ENCODE measurements around the gene NRP1.
A peak's percentile ranks its signal among the peaks of the same experiment; 100 is the strongest.

NRP1 gene

GRCh38 chr10:33201056-33201780 lies 133.2 kb downstream of the NRP1 start:
- DNase-seq, result no peak

DNA sequence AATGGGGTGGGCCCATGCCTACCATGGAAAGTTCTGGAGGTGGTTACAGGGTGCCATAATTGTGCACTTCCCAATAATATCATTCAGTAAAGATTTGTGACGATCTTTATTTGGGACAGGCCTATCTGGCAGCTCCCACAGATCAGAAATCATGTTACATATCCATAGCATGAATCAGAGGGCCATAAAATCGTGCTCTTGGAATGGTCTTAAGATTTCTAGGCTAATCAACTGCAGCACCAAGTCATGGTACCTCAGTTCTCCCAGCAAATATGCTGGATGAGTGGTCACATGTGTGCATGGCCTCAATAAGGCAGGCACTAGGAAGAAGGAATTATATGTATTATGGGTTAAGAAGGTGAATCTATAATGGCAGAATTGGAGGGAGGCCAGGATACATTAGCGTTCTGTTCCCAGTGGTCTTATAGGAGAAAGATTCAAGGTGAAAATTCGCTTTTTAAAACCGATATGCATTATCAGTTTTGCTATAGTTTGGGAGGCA lies 134.7 kb downstream of the NRP1 start:
- no peak for DNase-seq

- no peak for DNase-seq
Measured at GRCh38 chr10:33198610-33199009, 135.9 kb downstream of the NRP1 start.

- no peak for DNase-seq
Measured at GRCh38 chr10:33196710-33197491, 137.6 kb downstream of the NRP1 start.

- no peak for DNase-seq
Measured at GRCh38 chr10:33196377-33196706, 138.1 kb downstream of the NRP1 start.

GRCh38 chr10:33195608-33196376 lies 138.7 kb downstream of the NRP1 start:
- no peak for DNase-seq

- no peak for DNase-seq
Measured at GRCh38 chr10:33193701-33194521, 140.6 kb downstream of the NRP1 start.

- DNase-seq, result peak in 1 of 2 experiments; percentile 65
Measured at GRCh38 chr10:33193057-33193700, 141.3 kb downstream of the NRP1 start.

DNA sequence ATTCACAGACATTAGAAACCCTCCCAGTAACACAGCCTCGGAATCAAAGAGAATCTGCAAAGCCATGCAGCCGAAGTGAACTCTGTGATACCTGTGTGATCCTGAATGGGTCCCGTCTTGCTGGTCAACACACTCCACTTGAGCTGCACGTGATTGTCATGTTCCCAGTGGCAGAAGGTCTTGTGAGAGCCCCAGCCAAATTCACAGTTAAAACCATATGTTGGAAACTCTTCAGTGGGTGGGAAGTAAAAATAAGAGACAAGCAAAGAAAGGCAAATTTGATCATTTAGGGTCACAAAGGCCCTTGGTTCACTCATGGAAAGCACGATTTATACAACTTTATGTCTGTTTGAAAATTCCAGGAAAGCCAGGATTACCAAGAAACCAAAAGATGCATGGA lies 142.3 kb downstream of the NRP1 start:
- no peak for DNase-seq

- no peak for DNase-seq
Measured at GRCh38 chr10:33190406-33190805, 144.1 kb downstream of the NRP1 start.

- no peak for DNase-seq
Measured at GRCh38 chr10:33189808-33190207, 144.7 kb downstream of the NRP1 start.

GRCh38 chr10:33189363-33189762 lies 145.1 kb downstream of the NRP1 start:
- DNase-seq, result no peak

DNA sequence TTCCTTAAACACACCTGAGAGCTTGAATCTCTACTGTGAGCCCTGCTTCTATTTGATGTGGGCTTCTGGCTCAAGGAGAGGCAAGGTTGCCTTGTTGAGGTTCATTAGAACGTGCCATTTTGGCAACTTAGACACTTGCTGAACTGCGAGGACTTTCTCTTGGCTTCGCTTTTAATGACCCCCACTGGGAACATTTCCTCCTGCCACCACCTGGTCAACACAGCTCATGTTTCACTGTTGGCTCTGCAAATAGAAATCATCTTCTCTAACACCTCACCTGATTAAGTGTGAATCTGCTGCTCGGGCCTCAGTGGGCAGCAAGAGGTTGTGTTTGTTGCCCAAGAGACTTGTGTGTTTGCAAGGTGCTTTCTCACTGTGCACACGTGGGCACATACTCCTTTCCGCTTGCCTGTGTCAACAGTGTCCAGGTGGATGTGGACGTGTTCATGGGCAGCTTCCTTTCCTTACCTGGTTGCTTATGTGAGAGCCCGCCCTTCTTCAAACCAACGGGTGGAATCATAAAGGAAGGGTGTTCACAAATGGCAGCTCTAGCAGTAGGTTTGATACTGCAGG lies 147.0 kb downstream of the NRP1 start:
- DNase-seq, result no peak

- no peak for DNase-seq
Measured at GRCh38 chr10:33186150-33186549, 148.3 kb downstream of the NRP1 start.

- no peak for DNase-seq
Measured at GRCh38 chr10:33183655-33184054, 150.8 kb downstream of the NRP1 start.

DNA sequence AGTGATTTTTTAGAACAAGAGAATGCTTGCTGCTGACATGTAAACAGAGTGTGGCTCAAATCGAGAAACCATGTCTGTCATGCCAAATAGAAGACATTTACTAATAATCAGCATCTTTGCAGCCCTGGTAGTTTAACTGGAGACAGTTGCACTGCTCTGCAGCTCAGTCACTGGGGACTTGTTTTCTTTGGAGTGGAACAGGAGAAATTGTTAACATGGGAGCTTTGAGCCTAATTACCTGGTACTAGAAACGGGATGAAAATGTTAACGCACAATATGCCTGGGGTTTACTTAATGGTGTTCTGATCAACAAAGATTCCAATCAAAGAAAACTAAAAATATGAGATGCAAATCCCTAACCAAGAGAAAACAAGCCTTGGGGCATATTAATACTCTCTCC lies 153.5 kb downstream of the NRP1 start:
- DNase-seq, result no peak

GRCh38 chr10:33180390-33180789 lies 154.1 kb downstream of the NRP1 start:
- DNase-seq, result peak in 1 of 2 experiments; percentile 13

- no peak for DNase-seq
Measured at GRCh38 chr10:33179067-33179466, 155.4 kb downstream of the NRP1 start.

GRCh38 chr10:33178026-33178755 lies 156.3 kb downstream of the NRP1 start:
- no peak for DNase-seq

GRCh38 chr10:33176688-33177087 lies 157.8 kb downstream of the NRP1 start:
- DNase-seq, result no peak

All from NCI-H524 (cell line).